ENCODE results near the gene GSE1.

GSE1 gene

DNA sequence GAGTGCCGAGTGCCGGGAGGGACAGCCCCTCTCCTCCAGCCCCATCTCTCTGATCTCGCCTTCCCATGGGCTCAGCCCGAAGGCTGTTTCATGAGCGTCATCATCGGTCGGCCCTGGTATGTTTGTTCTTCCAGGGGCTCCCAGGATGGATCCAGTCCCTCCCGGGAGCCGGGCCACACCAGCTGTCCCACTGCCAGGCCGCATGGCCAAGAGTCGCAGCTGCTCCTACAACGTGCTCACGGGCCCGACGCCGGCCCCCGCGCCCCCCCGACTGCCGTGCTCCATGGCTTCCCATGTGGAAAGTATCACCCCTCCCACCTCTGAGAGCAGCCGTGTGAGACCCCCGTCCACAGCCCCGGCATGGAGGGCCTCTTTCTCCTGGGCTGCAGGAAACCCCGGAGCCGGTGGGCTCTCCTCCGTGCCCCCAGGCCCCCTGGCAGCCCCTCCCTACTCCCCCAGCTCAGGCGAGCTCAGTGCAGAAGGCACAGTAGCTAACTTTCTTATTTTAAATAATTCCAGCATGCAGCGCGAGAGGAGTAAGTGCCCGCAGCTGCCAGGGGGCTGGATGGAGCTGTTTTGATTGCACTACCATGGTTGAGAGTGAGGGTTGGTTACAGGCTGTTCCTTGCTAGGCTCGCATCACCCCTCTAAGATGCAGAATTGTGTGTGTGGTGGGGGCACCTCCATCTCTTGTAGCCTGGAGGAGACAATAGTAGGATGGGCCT lies 26.6 kb upstream of the GSE1 start:
- H3K9me3 ChIP-seq (ENCODE audit: control insufficient read depth, insufficient read depth, low read depth, low read length), result no peaks in the 10 kb centered on the region
- ChIA-PET CTCF (no interaction called here), POLR2A (no interaction called here)
- TF ChIP-seq REST (tag by site-specific recombination; IDR thresholded peaks at IDR 0.05), result no peak
- TF ChIP-seq ZNF146 (tag by site-specific recombination; IDR thresholded peaks at IDR 0.05), result no peak
- TF ChIP-seq, protein P1, sequence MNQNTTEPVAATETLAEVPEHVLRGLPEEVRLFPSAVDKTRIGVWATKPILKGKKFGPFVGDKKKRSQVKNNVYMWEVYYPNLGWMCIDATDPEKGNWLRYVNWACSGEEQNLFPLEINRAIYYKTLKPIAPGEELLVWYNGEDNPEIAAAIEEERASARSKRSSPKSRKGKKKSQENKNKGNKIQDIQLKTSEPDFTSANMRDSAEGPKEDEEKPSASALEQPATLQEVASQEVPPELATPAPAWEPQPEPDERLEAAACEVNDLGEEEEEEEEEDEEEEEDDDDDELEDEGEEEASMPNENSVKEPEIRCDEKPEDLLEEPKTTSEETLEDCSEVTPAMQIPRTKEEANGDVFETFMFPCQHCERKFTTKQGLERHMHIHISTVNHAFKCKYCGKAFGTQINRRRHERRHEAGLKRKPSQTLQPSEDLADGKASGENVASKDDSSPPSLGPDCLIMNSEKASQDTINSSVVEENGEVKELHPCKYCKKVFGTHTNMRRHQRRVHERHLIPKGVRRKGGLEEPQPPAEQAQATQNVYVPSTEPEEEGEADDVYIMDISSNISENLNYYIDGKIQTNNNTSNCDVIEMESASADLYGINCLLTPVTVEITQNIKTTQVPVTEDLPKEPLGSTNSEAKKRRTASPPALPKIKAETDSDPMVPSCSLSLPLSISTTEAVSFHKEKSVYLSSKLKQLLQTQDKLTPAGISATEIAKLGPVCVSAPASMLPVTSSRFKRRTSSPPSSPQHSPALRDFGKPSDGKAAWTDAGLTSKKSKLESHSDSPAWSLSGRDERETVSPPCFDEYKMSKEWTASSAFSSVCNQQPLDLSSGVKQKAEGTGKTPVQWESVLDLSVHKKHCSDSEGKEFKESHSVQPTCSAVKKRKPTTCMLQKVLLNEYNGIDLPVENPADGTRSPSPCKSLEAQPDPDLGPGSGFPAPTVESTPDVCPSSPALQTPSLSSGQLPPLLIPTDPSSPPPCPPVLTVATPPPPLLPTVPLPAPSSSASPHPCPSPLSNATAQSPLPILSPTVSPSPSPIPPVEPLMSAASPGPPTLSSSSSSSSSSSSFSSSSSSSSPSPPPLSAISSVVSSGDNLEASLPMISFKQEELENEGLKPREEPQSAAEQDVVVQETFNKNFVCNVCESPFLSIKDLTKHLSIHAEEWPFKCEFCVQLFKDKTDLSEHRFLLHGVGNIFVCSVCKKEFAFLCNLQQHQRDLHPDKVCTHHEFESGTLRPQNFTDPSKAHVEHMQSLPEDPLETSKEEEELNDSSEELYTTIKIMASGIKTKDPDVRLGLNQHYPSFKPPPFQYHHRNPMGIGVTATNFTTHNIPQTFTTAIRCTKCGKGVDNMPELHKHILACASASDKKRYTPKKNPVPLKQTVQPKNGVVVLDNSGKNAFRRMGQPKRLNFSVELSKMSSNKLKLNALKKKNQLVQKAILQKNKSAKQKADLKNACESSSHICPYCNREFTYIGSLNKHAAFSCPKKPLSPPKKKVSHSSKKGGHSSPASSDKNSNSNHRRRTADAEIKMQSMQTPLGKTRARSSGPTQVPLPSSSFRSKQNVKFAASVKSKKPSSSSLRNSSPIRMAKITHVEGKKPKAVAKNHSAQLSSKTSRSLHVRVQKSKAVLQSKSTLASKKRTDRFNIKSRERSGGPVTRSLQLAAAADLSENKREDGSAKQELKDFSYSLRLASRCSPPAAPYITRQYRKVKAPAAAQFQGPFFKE (tag by site-specific recombination; IDR thresholded peaks at IDR 0.05; ENCODE audit: borderline replicate concordance), result no peak
- TF ChIP-seq ZNF341 (tag by site-specific recombination; IDR thresholded peaks at IDR 0.05; ENCODE audit: low read depth), result 0 out of 2 replicates have a peak, but pooled peaks have one; percentile 30
- peak; percentile 13; the same call in 1 of the 2 replicates for TF ChIP-seq IKZF3 (tag by site-specific recombination; IDR thresholded peaks at IDR 0.05)
- H3K36me3 ChIP-seq (ENCODE audit: control insufficient read depth in 2 of 2, insufficient read depth in 1 of 2, low read length in 2 of 2), result no peaks in the 10 kb centered on the region
- no peak overlapping the region for H3K4me3 ChIP-seq (ENCODE audit: low read depth, low read length)
- H3K4me1 ChIP-seq (ENCODE audit: control insufficient read depth, insufficient read depth, low read length), result no peaks in the 10 kb centered on the region
- no peak overlapping the region for H3K27ac ChIP-seq (ENCODE audit: extremely low read depth, low read depth, low read length)

- POLR2A ChIA-PET, result no interaction called here
- H3K27ac ChIP-seq (ENCODE audit: extremely low read depth, low read depth, low read length), result no peak overlapping the region
- H3K9me3 ChIP-seq (ENCODE audit: control insufficient read depth, insufficient read depth, low read depth, low read length), result no peaks in the 10 kb centered on the region
- CTCF ChIA-PET, result no interaction called here
- H3K36me3 ChIP-seq (ENCODE audit: control insufficient read depth in 2 of 2, insufficient read depth in 1 of 2, low read length in 2 of 2), result no peaks in the 10 kb centered on the region
- TF ChIP-seq GLIS1 (tag by site-specific recombination; IDR thresholded peaks at IDR 0.05) (peak; percentile 49), ZNF488 (tag by site-specific recombination; IDR thresholded peaks at IDR 0.05) (no peak), ZNF792 (tag by site-specific recombination; IDR thresholded peaks at IDR 0.05) (no peak), ZSCAN18 (tag by site-specific recombination; IDR thresholded peaks at IDR 0.05) (no peak), ZIC2 (tag by site-specific recombination; IDR thresholded peaks at IDR 0.05) (peak; percentile 43; the same call in 1 of the 2 replicates)
- no peaks in the 10 kb centered on the region for H3K4me1 ChIP-seq (ENCODE audit: control insufficient read depth, insufficient read depth, low read length)
- H3K4me3 ChIP-seq (ENCODE audit: low read depth, low read length), result no peak overlapping the region
Observed at GRCh38 chr16:85587762-85588556, 25.2 kb upstream of the GSE1 start.
